Measurements from ENCODE around the gene TRMT112. TPM values are rescaled to one million over a fixed set of nuclear protein-coding genes. Genes with fewer than 3 reads are reported as not detected.

TRMT112 gene
- total and polyA plus RNA-seq, 2 experiments from 2014 or later, result 298 to 927 TPM

DNA sequence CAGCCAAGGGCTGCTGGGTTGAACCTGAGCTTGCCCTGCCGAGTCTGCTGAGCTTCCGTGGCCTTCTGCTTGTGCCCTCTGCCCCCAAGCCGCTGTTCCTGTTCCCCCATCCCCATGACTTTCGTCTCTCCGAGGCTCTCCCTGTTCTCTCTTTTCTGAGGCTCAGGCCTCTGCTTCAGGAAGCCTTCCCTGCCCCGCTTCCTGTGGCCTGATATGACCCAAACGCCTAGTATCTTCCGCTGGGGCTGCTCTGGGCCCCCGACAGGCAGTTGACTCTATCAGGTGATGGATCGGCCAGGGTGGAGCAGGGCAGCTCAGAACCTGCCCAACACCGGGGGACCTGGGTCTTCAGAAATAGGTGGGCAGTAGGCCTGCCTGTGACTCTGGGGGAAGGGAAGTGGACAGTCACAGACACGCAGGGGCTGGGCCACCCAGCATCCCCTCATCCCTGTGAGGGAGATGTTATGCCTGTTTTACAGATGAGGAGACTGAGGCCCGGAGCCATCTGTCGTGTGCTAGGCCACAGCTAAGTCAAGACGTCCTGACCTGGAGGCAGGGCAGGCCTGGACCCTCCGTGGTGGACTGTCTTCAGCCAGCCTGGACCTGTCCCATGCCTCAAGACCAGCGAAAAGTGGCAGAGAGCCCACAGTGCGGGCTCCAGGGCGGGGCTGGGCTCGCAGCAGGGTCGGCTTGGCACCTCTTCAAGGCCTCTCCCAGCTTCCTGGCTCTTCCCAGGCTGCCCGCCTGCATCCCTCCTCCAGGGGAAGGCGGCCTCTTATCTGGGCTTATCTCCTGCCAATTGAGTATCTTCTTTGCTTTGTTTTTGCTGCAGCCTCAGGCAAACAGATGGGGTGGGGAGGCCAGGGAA is 49.1 kb downstream of the TRMT112 start:
- H3K27ac ChIP-seq (ENCODE audit: low read depth), result peak overlapping the region; percentile 81
- H3K4me3 ChIP-seq, result peak overlapping the region; percentile 73
- no peak overlapping the region for H2AFZ ChIP-seq
- ATAC-seq, result no peak
- peak overlapping the region; percentile 73; the same call in 1 of the 2 replicates for H3K27ac Mint-ChIP-seq
- no peaks in the 10 kb centered on the region for H3K79me2 ChIP-seq (replicated peaks; ENCODE audit: insufficient read depth)
- peak overlapping the region; percentile 94 for H3K4me3 Mint-ChIP-seq
- DNase-seq (ENCODE audit: low spot score), result no peak
- H3K27me3 Mint-ChIP-seq (ENCODE audit: insufficient read depth, low read depth, poor library complexity), result peaks cover 23% of the 10 kb centered on the region
- peaks cover 33% of the 10 kb centered on the region for H3F3A ChIP-seq (replicated peaks; ENCODE audit: low read depth)
- H4K20me1 ChIP-seq (replicated peaks; ENCODE audit: insufficient read depth), result no peaks in the 10 kb centered on the region
- H3K4me2 ChIP-seq, result peak overlapping the region; percentile 94
- peaks cover 3% of the 10 kb centered on the region; the same call in 2 of the 3 replicates for H3K9me3 Mint-ChIP-seq
- TF ChIP-seq EZH2 (IDR thresholded peaks at IDR 0.05; ENCODE audit: low read depth, unreplicated experiment) (no peak), EZH2phosphoT487 (IDR thresholded peaks at IDR 0.05; ENCODE audit: unreplicated experiment) (no peak), CREB1 (CRISPR knock-in tag; IDR thresholded peaks at IDR 0.05; ENCODE audit: low read depth) (no peak), JUNB (IDR thresholded peaks at IDR 0.05; ENCODE audit: unreplicated experiment) (no peak), STAT1 (IDR thresholded peaks at IDR 0.05; ENCODE audit: unreplicated experiment) (no peak), NANOG (IDR thresholded peaks at IDR 0.05; ENCODE audit: borderline replicate concordance) (no peak), POLR2AphosphoS5 (IDR thresholded peaks at IDR 0.05; ENCODE audit: low read depth) (no peak), ZNF114 (CRISPR knock-in tag; IDR thresholded peaks at IDR 0.05) (no peak), ZNF331 (CRISPR knock-in tag; IDR thresholded peaks at IDR 0.05; ENCODE audit: low read depth) (no peak)
- TF ChIP-seq, protein P1, sequence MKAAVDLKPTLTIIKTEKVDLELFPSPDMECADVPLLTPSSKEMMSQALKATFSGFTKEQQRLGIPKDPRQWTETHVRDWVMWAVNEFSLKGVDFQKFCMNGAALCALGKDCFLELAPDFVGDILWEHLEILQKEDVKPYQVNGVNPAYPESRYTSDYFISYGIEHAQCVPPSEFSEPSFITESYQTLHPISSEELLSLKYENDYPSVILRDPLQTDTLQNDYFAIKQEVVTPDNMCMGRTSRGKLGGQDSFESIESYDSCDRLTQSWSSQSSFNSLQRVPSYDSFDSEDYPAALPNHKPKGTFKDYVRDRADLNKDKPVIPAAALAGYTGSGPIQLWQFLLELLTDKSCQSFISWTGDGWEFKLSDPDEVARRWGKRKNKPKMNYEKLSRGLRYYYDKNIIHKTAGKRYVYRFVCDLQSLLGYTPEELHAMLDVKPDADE (IDR thresholded peaks at IDR 0.05), result no peak
- TF ChIP-seq, protein P2, sequence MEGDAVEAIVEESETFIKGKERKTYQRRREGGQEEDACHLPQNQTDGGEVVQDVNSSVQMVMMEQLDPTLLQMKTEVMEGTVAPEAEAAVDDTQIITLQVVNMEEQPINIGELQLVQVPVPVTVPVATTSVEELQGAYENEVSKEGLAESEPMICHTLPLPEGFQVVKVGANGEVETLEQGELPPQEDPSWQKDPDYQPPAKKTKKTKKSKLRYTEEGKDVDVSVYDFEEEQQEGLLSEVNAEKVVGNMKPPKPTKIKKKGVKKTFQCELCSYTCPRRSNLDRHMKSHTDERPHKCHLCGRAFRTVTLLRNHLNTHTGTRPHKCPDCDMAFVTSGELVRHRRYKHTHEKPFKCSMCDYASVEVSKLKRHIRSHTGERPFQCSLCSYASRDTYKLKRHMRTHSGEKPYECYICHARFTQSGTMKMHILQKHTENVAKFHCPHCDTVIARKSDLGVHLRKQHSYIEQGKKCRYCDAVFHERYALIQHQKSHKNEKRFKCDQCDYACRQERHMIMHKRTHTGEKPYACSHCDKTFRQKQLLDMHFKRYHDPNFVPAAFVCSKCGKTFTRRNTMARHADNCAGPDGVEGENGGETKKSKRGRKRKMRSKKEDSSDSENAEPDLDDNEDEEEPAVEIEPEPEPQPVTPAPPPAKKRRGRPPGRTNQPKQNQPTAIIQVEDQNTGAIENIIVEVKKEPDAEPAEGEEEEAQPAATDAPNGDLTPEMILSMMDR (conservative IDR thresholded peaks at IDR 0.05; ENCODE audit: low read depth in 2 of 2), result no peak
- TF ChIP-seq, protein P3, sequence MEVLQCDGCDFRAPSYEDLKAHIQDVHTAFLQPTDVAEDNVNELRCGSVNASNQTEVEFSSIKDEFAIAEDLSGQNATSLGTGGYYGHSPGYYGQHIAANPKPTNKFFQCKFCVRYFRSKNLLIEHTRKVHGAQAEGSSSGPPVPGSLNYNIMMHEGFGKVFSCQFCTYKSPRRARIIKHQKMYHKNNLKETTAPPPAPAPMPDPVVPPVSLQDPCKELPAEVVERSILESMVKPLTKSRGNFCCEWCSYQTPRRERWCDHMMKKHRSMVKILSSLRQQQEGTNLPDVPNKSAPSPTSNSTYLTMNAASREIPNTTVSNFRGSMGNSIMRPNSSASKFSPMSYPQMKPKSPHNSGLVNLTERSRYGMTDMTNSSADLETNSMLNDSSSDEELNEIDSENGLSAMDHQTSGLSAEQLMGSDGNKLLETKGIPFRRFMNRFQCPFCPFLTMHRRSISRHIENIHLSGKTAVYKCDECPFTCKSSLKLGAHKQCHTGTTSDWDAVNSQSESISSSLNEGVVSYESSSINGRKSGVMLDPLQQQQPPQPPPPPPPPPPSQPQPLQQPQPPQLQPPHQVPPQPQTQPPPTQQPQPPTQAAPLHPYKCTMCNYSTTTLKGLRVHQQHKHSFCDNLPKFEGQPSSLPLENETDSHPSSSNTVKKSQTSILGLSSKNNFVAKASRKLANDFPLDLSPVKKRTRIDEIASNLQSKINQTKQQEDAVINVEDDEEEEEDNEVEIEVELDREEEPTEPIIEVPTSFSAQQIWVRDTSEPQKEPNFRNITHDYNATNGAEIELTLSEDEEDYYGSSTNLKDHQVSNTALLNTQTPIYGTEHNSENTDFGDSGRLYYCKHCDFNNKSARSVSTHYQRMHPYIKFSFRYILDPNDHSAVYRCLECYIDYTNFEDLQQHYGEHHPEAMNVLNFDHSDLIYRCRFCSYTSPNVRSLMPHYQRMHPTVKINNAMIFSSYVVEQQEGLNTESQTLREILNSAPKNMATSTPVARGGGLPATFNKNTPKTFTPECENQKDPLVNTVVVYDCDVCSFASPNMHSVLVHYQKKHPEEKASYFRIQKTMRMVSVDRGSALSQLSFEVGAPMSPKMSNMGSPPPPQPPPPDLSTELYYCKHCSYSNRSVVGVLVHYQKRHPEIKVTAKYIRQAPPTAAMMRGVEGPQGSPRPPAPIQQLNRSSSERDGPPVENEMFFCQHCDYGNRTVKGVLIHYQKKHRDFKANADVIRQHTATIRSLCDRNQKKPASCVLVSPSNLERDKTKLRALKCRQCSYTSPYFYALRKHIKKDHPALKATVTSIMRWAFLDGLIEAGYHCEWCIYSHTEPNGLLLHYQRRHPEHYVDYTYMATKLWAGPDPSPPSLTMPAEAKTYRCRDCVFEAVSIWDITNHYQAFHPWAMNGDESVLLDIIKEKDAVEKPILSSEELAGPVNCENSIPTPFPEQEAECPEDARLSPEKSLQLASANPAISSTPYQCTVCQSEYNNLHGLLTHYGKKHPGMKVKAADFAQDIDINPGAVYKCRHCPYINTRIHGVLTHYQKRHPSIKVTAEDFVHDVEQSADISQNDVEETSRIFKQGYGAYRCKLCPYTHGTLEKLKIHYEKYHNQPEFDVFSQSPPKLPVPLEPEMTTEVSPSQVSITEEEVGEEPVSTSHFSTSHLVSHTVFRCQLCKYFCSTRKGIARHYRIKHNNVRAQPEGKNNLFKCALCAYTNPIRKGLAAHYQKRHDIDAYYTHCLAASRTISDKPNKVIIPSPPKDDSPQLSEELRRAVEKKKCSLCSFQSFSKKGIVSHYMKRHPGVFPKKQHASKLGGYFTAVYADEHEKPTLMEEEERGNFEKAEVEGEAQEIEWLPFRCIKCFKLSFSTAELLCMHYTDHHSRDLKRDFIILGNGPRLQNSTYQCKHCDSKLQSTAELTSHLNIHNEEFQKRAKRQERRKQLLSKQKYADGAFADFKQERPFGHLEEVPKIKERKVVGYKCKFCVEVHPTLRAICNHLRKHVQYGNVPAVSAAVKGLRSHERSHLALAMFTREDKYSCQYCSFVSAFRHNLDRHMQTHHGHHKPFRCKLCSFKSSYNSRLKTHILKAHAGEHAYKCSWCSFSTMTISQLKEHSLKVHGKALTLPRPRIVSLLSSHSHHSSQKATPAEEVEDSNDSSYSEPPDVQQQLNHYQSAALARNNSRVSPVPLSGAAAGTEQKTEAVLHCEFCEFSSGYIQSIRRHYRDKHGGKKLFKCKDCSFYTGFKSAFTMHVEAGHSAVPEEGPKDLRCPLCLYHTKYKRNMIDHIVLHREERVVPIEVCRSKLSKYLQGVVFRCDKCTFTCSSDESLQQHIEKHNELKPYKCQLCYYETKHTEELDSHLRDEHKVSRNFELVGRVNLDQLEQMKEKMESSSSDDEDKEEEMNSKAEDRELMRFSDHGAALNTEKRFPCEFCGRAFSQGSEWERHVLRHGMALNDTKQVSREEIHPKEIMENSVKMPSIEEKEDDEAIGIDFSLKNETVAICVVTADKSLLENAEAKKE (CRISPR knock-in tag; IDR thresholded peaks at IDR 0.05), result no peak
- TF ChIP-seq, protein P4, sequence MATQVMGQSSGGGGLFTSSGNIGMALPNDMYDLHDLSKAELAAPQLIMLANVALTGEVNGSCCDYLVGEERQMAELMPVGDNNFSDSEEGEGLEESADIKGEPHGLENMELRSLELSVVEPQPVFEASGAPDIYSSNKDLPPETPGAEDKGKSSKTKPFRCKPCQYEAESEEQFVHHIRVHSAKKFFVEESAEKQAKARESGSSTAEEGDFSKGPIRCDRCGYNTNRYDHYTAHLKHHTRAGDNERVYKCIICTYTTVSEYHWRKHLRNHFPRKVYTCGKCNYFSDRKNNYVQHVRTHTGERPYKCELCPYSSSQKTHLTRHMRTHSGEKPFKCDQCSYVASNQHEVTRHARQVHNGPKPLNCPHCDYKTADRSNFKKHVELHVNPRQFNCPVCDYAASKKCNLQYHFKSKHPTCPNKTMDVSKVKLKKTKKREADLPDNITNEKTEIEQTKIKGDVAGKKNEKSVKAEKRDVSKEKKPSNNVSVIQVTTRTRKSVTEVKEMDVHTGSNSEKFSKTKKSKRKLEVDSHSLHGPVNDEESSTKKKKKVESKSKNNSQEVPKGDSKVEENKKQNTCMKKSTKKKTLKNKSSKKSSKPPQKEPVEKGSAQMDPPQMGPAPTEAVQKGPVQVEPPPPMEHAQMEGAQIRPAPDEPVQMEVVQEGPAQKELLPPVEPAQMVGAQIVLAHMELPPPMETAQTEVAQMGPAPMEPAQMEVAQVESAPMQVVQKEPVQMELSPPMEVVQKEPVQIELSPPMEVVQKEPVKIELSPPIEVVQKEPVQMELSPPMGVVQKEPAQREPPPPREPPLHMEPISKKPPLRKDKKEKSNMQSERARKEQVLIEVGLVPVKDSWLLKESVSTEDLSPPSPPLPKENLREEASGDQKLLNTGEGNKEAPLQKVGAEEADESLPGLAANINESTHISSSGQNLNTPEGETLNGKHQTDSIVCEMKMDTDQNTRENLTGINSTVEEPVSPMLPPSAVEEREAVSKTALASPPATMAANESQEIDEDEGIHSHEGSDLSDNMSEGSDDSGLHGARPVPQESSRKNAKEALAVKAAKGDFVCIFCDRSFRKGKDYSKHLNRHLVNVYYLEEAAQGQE (IDR thresholded peaks at IDR 0.05; ENCODE audit: unreplicated experiment), result no peak
- no peaks in the 10 kb centered on the region; the same call in 1 of the 2 replicates for H3K36me3 ChIP-seq (ENCODE audit: insufficient read depth)
- peaks cover 11% of the 10 kb centered on the region; the same call in 1 of the 2 replicates for H3K4me1 ChIP-seq (ENCODE audit: insufficient read depth)
- H3K9me2 ChIP-seq (ENCODE audit: insufficient read depth), result no peaks in the 10 kb centered on the region
- no peaks in the 10 kb centered on the region for H3K27me3 ChIP-seq (ENCODE audit: insufficient read depth)
- H3K36me3 Mint-ChIP-seq (ENCODE audit: low read depth), result peaks cover 37% of the 10 kb centered on the region
- H3K4me1 Mint-ChIP-seq, result peaks cover 23% of the 10 kb centered on the region

All from GM23338 (cell line).